SU-DHL-6 (cell line): ENCODE results near the gene ZNF577.

Source experiments
- H2AFZ ChIP-seq: fragments of 200-600 bp; sonication (generic); 2 replicates; pipeline ENCODE4 v1.6.1; 2014; ENCODE audit warnings: low read depth, mild to moderate bottlenecking, moderate library complexity, mixed read lengths, antibody characterized with exemption, low read length; ENCODE audit not compliant: severe bottlenecking
- H3F3A ChIP-seq: fragments of 200-600 bp; shearing (Covaris generic); 2 replicates; pipeline ENCODE4 v1.6.0; 2016; ENCODE audit warnings: antibody characterized with exemption, mild to moderate bottlenecking; ENCODE audit not compliant: insufficient read depth
- H3K27ac ChIP-seq: fragments of 200-600 bp; sonication (generic); 2 replicates; pipeline ENCODE4 v1.5.1; 2016; ENCODE audit warnings: low read depth, mild to moderate bottlenecking, low read length, moderate library complexity, mixed read lengths
- H3K27me3 ChIP-seq: fragments of 200-600 bp; sonication (generic), shearing (Covaris generic); 2 replicates; pipeline ENCODE4 v1.6.0; 2014; ENCODE audit warnings: mild to moderate bottlenecking, low read length
- H3K36me3 ChIP-seq: fragments of 200-600 bp; sonication (generic); 2 replicates; pipeline ENCODE4 v1.6.1; 2014; ENCODE audit warnings: mild to moderate bottlenecking, low read length, mixed read lengths
- H3K4me2 ChIP-seq: fragments of 300-600, 200-600 bp; shearing (Covaris generic), sonication (generic); 2 replicates; pipeline ENCODE4 v1.6.0; 2014; ENCODE audit warnings: low read length, low read depth, mild to moderate bottlenecking; ENCODE audit not compliant: poor library complexity, severe bottlenecking
- H3K4me3 ChIP-seq: fragments of 200-600 bp; sonication (generic); 2 replicates; pipeline ENCODE4 v1.5.1; 2014; ENCODE audit warnings: antibody characterized with exemption, low read length, mild to moderate bottlenecking, mixed read lengths; ENCODE audit not compliant: insufficient read depth, poor library complexity, severe bottlenecking
- H3K79me2 ChIP-seq: fragments of 200-600 bp; sonication (generic); 2 replicates; pipeline ENCODE4 v1.6.1; 2014; ENCODE audit warnings: mild to moderate bottlenecking, low read length, moderate library complexity; ENCODE audit not compliant: insufficient read depth
- H3K9ac ChIP-seq: fragments of 200-600 bp; sonication (generic); 2 replicates; pipeline ENCODE4 v1.7.0; 2014; ENCODE audit warnings: mild to moderate bottlenecking, low read length
- H3K9me2 ChIP-seq: fragments of 200-600 bp; sonication (generic); replicated peaks from 2 replicates; pipeline ENCODE4 v1.6.1; 2014; ENCODE audit warnings: low read length; ENCODE audit not compliant: insufficient read depth
- H3K9me3 ChIP-seq: fragments of 200-600 bp; sonication (generic); 2 replicates; pipeline ENCODE4 v1.6.1; 2014; ENCODE audit warnings: low read length, mixed read lengths; ENCODE audit not compliant: insufficient read depth
- H4K20me1 ChIP-seq: fragments of 200-600 bp; sonication (generic); 2 replicates; pipeline ENCODE4 v1.6.1; 2014; ENCODE audit warnings: low read depth, mild to moderate bottlenecking, antibody characterized with exemption, low read length, moderate library complexity, mixed read lengths
- CTCF ChIP-seq: fragments of 200-600 bp; sonication (generic); IDR thresholded peaks from one replicate; pipeline ENCODE4 v1.5.1; 2017; ENCODE audit warnings: antibody characterized with exemption, mild to moderate bottlenecking, low read length, moderate library complexity; ENCODE audit not compliant: insufficient read depth, poor library complexity, severe bottlenecking
- EZH2phosphoT487 ChIP-seq: fragments of 200-600 bp; sonication (generic), shearing (Covaris generic); conservative IDR thresholded peaks from 2 replicates; pipeline ENCODE4 v1.6.1; 2018; ENCODE audit warnings: mild to moderate bottlenecking, antibody characterized with exemption, low read length, moderate library complexity, mixed read lengths

ZNF577 gene

GRCh38 chr19:51821921-51822320, 65.8 kb downstream of the ZNF577 start:
- H3K27me3 ChIP-seq: no peaks in the 10 kb centered on the region
- H3K4me2 ChIP-seq: no peak overlapping the region
- no peak overlapping the region for H3K9ac ChIP-seq
- H2AFZ ChIP-seq: no peak overlapping the region
- no peaks in the 10 kb centered on the region for H3F3A ChIP-seq
- no peak overlapping the region for H3K27ac ChIP-seq
- TF ChIP-seq CTCF: no peak
- no peak for TF ChIP-seq EZH2phosphoT487
- no peaks in the 10 kb centered on the region for H3K9me2 ChIP-seq
- no peaks in the 10 kb centered on the region for H4K20me1 ChIP-seq
- no peak overlapping the region for H3K4me3 ChIP-seq
- H3K79me2 ChIP-seq: no peaks in the 10 kb centered on the region
- H3K9me3 ChIP-seq: peaks cover 8% of the 10 kb centered on the region; the same call in 1 of the 2 replicates
- no peaks in the 10 kb centered on the region for H3K36me3 ChIP-seq

GRCh38 chr19:51821456-51821855, 66.3 kb downstream of the ZNF577 start:
- no peak overlapping the region for H3K4me3 ChIP-seq
- H3K4me2 ChIP-seq: no peak overlapping the region
- no peak overlapping the region for H2AFZ ChIP-seq
- no peak overlapping the region for H3K27ac ChIP-seq
- H3K36me3 ChIP-seq: no peaks in the 10 kb centered on the region
- H4K20me1 ChIP-seq: no peaks in the 10 kb centered on the region
- H3K79me2 ChIP-seq: no peaks in the 10 kb centered on the region
- no peaks in the 10 kb centered on the region for H3K27me3 ChIP-seq
- TF ChIP-seq CTCF (no peak), EZH2phosphoT487 (no peak)
- H3K9me3 ChIP-seq: peaks cover 4% of the 10 kb centered on the region; the same call in 1 of the 2 replicates
- H3K9me2 ChIP-seq: no peaks in the 10 kb centered on the region
- H3K9ac ChIP-seq: no peak overlapping the region
- H3F3A ChIP-seq: no peaks in the 10 kb centered on the region
